PC-3 (cell line): Measurements from ENCODE around the gene CTTNBP2.

Experiments
- CTCF ChIP-seq: fragments of 300-600 bp; sonication (generic); conservative IDR thresholded peaks from 2 replicates; pipeline ENCODE4 v1.5.1; 2017; ENCODE audit warnings: antibody characterized with exemption, low read depth, mild to moderate bottlenecking, low read length
- EZH2phosphoT487 ChIP-seq: fragments of 300-600 bp; sonication (generic); IDR thresholded peaks from 2 replicates; pipeline ENCODE4 v1.6.1; 2018; ENCODE audit warnings: mild to moderate bottlenecking, antibody characterized with exemption, low read length, borderline replicate concordance

GRCh38 chr7:117782761-117783160 is 90.5 kb downstream of the CTTNBP2 start:
- TF ChIP-seq CTCF = no peak
- no peak for TF ChIP-seq EZH2phosphoT487
